GM18870 (cell line): ENCODE data around the gene C11orf54.
"Not testable (repeated sequence)": the region's sequence is repeated elsewhere in the genome, so short reads cannot be mapped to it uniquely, and the experiment has no call there.

Source experiments
- ATAC-seq: cut with Tn5 transposase; IDR thresholded peaks from one replicate; pipeline ENCODE4 v1.9.1; 2021; ENCODE audit warnings: moderate library complexity; ENCODE audit not compliant: unreplicated experiment

The C11orf54 gene

DNA sequence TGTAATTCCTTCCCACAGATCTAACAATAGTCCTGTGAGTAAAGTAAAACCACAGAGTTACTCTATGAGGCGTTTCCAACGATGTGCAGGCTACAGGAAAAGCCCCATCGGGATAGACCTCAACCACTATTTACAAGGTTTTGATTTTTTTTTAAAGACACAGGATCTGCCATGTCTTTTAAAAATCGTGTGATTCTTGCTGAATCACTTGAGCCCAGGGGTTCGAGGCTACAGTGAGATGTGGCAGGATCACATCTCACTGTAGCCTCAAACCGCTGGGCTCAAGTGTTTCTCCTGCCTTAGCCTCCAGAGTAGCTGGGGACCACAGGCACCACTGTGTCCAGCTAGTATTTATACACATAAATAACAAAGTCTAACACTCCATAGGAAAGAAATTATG is 8.0 kb upstream of the C11orf54 start:
- ATAC-seq = no peak

DNA sequence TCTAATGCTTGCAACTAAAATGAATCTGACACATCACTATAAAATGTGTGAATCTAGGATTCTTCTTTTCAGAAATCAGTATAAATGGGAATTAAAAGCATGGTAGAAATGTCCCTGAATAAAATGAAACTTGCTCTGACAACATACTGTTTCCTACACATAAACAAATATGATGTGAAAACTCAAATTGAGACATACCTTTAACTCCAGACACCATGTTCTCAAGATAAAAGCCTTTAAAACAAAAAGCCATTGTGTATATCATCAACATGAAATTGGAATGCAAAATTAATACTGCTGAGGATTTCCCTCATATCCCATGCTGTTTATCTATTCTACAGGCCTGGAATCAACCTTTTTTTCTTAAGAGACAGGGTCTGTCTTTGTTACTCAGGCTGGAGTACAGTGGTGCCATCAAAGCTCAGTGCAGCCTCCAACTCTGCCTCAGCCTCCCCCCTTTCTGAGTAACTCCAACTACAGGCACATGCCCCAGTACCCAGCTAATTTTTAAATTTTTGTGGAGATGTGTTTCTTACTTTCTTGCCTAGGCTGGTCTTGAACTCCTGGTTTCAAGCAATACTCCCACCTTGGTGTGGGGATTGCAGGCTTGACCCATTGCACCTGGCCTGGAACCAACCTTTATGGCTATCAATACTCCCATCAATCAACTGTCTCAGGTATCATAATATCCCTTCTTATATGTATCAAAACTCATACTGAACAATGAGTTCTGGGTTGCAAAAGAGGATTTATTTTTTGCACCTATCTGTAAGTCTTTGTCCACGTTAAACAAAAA is 6.8 kb upstream of the C11orf54 start:
- no peak for ATAC-seq

DNA sequence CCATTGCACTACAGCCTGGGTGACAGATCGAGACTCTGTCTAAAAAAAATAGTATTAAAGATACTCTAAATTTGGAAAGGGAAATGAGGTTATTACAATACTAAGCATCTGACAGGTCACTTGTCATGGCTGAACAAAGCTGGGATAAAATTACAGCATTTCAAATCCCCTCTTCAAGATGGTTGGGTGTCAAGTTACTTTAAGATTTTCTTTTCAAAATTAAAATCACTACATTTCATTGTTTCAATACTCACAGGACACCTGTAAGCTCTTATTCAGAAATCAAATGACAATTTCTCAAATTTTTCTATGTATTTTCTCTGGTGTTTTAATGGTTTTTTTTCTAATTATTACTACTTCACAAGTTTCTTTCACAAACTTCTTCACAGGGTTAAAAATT is 5.8 kb upstream of the C11orf54 start:
- no peak for ATAC-seq

DNA sequence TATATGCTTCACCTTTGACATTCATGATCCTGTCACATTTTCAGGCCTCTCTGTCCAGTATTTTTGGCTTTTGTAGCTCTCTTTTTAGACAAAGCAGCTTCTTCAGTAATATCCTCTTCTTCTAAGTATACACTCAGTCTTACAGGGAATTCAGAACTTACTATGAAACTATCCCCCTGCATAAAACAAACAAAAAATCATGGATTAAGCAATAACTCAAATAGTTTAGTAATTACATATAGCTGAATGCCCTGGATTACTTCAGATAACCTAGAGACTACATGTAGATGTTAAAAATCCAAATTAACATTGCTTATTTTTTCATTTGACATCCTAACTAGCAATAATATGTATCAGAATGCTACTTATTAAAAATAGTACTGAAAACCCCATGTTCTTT is 5.3 kb upstream of the C11orf54 start:
- ATAC-seq = no peak

DNA sequence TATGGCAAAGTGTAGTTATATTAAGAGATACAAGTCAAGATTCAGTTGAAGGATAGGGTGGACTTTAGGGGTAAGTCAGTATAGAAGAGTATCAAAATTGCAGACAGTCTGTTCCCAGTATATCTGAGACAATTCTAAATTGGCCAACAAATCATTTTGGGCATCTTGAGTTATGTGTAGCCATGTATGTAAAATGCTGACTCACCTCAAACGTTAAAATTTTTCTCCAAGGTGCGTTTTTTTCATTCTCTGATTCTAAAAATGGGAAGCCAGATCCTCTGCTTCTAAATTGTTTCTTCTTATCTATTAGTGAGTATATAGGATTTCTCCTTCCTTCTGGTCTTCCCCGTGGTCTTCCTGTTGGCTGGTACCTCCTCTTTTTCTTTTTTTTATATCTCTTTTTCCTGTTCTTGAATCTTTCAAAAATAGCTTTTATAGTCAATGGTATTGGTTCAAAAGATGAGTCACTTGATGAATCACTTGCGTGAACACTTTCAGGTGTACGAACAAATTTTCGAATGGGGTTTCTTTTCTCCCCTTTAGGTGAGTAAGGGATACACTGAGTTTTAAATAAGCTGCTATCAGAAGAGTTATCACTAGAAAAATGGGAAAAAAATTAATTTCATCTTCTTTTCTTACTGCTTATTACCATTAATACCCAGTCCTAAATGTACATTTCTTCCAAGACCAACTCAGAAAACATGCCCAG is 3.4 kb upstream of the C11orf54 start:
- no peak for ATAC-seq

DNA sequence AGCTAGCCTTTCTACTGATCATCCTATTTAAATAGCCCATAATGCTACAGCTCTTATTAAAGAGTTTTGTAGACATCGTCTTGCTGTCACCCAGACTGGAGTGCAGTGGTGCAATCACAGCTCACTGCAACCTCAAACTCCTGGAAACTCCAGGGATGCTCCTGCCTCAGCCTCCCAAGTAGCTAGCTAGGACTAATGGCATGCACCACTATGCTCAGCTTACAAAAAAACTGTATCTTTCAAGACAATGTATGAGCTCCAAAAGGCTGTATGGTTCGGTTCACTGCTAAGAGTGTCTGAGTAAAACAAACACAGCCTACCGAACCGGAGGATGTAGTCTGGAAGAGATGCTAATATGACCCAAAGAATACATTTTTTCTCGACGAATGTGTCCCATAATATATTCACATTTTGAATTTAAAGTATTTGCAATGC is 2.8 kb upstream of the C11orf54 start:
- ATAC-seq = no peak

DNA sequence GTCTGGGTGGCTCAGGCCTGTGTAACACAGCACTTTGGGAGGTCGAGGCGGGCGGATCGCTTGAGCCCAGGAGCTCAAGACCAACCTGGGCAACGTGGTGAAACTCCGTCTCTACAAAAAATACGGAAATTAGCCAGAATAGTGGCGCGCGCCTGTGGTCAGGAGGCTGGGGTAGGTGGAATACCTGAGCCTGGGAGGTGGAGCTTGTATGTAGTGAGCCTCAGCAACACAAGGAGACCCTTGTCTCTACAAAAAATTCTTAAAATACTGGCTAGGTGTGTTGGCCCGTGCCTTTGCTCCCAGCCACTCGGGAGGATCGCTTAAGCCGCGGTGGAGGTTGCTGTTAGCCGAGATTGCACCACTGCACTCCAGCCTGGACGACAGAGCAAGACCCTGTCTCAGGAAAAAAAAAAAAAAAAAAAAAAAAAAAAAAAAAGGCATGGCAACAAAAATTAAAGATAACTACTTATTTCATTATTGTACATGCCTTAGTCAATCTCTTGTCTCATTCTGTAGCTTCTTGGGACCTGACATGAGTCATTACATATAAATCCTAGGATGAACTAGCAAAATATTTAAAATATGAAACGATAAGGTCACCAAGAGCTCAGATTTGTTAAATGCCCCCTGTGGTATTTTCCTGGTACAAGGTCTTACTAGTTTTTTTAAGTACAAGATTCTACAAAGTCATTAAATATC is 1.3 kb upstream of the C11orf54 start:
- ATAC-seq = no peak

DNA sequence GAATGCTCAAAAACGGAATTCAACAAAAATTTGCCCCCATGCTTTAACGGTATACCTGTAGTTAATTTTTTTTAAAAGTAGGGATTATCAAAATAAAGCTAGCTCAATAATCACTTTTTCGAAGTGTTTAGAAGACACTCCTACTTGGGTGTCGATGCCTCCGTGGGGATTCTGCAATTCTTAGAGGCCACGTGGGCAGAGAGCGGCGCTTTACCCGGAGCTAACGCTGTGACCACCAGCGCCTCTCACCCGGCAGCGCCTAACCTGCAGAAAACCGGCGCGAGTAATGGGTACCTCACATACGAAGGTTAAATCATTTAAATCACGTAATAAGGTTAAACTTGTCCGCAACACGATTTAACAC is 760 bp upstream of the C11orf54 start:
- ATAC-seq = peak; percentile 24

DNA sequence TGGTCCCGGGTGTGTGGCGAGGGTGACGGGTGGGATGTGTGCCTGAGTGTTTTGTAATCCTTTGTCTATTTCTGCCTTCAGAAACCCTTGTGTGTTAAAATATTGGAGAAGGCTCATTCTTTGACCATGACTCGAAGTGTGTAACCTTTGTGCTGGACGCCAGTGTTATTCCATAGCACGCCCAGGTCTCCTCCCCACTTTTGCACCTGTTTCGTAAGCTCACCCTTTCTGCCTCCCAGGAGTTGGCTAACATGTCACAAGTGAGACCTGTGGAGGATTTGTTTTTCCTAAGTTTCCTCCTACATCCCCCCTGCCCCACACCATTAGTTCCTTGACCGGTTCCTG is 382 bp downstream of the C11orf54 start:
- ATAC-seq = peak; percentile 8

DNA sequence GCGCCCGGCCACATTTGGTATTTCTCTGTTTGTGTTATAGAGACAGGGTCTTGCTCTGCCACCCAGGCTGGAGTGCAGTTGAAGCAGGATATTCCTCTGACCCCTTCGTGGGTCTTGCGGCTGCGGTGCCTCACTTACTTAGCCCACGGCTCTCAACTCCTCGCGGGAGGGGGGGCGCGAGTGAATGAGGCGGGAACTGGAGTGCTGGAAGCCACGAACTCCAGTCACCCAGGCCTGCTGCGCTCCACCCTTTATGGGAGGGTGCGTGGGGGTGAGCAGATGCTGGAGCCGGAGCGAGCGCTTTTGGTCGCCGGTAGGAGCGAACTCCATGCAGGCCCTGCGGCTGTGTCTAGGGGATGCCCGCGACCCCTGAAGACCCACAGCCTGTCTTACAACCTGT is 1.8 kb downstream of the C11orf54 start:
- ATAC-seq = no peak

DNA sequence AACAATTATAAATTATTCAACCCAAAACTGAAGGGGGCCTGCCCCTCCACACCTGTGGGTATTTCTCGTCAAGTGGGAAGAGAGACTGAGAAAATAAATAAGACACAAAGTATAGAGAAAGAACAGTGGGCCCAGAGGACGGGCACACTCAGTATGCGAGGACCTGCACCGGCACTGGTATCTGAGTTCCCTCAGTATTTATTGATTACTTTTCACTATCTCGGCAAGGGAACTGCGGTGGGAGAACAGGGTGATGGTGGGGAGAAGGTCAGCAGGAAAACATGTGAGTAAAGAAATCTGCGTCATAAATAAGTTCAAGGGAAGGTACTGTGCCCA is 3.2 kb downstream of the C11orf54 start:
- ATAC-seq = no peak

DNA sequence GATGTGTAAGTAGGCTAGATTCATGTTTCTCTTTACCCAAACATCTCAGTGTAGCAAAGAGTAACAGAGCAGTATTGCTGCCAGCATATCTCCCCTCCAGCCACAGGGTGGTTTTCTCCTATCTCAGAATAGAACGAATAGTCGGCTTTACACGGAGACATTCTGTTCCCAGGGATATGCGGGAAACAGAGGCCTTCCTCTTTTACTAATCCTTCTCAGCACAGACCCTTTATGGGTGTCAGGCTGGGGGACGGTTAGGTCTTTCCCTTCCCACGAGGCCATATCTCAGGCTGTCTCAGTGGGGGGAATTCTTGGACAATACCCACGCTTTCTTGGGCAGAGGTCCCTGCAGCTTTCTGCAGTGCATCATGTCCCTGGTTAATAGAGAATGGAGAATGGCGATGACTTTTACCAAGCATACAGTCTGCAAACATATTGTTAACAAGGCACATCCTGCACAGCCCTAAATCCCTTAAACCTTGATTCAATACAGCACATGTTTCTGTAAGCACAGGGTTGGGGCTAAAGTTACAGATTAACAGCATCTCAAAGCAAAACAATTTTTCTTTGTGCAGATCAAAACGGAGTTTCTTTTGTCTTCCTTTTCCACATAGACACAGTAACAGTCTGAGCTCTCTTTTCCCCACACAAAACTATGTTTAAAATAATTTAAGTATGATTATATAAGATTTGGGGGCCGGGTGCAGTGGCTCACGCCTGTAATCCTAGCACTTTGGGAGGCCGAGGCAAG is 3.7 kb downstream of the C11orf54 start:
- ATAC-seq = not testable (repeated sequence)

DNA sequence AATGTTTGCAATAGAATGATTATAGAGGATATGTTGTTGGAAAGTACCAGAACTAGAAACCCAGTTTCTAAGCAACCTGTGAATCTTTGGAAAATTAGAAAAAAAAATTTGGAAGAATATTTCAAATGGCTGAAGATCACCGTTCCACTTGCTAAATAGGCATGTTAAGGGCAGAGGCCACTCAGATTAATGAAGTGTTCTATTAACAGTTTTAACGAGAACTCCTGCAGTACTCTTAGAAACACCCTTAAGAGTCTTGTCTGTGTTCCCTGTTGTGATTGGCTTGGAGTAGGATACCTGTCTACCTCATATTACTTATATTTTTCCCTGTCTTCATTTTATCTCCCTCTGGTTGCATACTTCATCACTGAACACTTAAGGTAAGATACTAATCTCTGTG is 4.6 kb downstream of the C11orf54 start:
- ATAC-seq = no peak

DNA sequence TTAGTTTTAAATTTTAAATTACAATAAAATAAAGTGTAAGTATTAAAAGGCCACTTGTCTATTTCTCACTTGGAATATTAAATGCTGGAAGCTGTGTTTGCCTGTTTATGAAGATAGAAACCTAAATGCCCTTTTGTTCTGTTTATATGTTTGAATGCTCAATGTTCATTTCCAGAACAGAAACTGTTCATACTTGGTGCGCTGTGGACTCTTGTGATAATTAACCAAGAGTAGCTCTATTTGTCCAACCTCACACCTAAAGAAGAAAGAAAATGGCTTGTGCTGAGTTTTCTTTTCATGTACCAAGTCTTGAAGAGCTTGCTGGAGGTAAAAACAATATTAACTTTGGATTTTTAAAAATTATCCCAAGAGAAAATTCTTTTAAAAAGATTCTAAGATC is 5.7 kb downstream of the C11orf54 start:
- ATAC-seq = peak; percentile 87

DNA sequence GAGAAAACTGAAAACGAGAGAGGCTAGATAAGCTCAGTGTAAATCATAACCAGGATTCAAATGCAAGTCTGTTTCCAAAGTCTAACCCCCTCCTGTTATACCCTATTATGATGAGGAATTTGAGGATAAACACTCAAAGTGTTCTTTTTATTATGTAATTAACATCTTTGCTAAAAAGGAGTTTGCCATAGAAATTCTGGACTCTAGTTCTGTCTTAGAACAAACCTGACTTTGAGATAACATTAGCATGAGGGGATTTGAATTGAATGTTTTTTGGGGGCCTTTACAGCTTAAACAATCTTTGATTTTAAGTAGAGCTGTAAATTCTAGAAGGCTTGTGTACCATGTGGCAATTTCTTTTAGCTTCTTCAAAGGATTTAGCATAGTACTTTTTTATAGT is 9.5 kb downstream of the C11orf54 start:
- ATAC-seq = no peak

DNA sequence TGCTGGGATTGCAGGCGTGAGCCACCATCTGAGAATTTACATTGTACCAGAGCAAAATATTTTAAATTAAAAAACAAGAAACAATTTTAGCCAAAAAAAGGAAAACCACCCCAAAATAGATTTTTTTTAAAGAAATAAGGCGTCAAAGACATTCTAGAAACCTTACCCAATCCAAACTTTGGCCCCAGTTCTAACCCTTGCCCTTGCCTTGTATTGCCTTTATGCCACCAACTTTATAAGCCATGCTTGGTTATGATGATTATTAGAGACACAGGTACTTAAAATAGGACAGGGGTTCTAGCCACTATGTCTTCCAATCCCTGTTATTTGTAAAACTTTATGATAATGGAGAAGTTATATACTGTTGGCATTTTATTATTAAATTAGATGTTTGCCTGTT is 11.8 kb downstream of the C11orf54 start:
- no peak for ATAC-seq

DNA sequence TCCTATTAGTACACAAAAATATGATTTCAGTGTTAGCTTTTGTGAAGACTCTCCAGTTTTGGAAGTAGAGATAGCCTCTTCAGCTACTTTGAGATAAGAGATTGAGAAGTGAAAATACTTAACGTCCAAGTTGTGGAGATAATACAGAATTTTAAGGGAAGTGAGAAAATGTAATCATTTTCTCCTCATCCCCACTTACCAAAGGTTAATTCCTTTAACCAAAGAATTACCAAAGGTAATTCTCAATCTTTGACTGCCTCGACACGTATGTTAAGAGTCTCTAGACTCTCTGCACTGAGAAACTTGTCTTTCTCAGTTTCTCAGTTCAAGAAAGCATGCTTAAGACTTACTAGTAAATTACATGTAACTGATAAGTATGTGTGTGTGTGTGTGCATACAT is 15.3 kb downstream of the C11orf54 start:
- ATAC-seq = no peak

DNA sequence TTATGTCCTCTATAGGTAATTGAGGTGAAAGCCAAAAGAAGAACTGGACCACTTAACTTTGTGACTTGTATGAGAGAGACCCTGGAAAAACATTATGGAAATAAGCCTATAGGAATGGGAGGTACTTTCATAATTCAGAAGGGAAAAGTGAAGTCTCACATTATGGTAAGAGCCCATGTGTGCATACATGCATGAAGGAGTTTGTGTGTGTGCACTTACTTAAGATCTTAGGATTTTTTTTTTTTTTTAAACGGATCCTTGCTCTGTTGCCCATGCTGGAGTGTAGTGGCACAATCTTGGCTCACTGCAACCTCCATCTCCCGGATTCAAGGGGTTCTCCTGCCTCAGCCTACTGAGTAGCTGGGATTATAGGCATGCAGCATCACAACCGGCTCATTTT is 15.8 kb downstream of the C11orf54 start:
- no peak for ATAC-seq

DNA sequence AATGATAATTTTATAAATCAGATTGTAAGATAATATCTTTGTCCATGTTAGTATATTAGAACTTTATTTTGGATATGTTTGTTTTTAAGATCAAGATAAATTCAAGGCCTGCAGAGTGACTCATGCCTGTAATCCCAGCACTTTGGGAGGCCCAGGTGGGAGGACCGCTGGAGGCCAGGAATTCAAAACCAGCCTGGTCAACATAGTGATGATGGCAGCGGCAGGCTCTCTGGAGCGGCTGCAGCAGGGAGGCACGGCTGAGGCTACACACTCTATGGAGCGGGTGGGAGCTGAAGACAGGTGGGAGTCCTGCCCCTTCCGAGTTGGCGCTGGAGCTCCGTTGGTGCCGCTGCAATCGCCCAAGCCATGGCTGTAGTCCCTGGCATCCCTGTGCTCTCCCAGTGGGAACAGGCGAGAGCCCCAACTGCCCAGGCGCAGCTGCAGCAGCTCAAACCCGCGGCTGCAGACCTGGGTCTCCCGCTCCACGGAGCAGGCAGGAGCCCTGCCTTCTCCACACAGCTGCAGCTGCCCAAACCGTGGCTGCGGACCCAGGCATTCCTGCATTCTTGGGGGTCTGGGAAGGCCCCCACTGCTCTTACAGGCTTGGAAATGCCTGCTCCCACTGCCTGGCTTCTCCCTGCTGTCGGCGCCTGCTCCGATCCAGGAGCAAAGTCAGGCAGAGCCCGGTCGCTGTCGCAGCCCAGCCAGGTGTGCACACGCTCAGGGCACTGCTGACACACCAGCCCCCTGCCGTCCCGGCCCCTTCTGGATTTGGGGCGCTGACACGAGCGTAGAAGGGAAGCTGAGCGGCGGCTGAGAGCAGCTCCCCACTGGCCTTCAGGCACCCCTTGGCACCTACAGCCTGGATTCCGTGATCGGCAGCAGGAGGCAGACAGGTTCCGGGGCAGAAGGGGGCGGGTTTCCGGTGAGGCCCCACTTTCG is 16.7 kb downstream of the C11orf54 start:
- ATAC-seq = no peak

DNA sequence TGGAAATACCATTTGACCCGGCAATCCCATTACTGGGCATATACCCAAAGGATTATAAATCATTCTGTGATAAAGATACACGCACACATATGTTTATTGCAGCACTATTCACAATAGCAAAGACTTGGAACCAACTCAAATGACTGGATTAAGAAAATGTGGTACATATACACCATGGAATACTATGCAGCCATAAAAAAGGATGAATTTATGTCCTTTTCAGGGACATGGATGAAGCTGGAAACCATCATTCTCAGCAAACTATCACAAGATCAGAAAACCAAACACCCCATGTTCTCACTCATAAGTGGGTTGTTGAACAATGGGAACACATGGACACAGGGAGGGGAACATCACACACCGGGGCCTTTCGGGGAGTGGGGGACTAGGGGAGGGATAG is 17.7 kb downstream of the C11orf54 start:
- not testable (repeated sequence) for ATAC-seq
